WTC11 (cell line): Measurements from ENCODE around the gene TCF7L2. TPM values are rescaled to one million over a fixed set of nuclear protein-coding genes. Genes with fewer than 3 reads are reported as not detected.

ENCODE experiments used
- ATAC-seq: fragments of 200-7000 bp; cut with Tn5 transposase; 2 replicates; pipeline ENCODE4 v1.10.0; 2021; ENCODE audit warnings: mild to moderate bottlenecking, moderate library complexity
- CTCF ChIA-PET: fragments of 300-600 bp; sonication (Branson Sonifier 250); formaldehyde crosslinking; loops from one replicate; lab custom pipeline; 2021; ENCODE audit warnings: antibody characterized with exemption; lab: Charles Lee
- POLR2A ChIA-PET: fragments of 350-600 bp; sonication (Branson Sonifier 250); formaldehyde crosslinking; loops from one replicate; lab custom pipeline; 2021; ENCODE audit warnings: antibody characterized with exemption; lab: Charles Lee
- DNase-seq: peaks from one replicate; pipeline ENCODE4 v3.0.0; 2021; ENCODE audit warnings: low spot score
- H3K27ac Mint-ChIP-seq: 2 replicates; pipeline ENCODE4 v1.8.0; 2021; ENCODE audit warnings: mixed read lengths
- H3K27me3 Mint-ChIP-seq: 2 replicates; pipeline ENCODE4 v1.8.0; 2021; ENCODE audit warnings: low read depth, mild to moderate bottlenecking, moderate library complexity, mixed read lengths
- H3K36me3 Mint-ChIP-seq: 2 replicates; pipeline ENCODE4 v1.8.0; 2021; ENCODE audit warnings: mixed read lengths
- H3K4me1 Mint-ChIP-seq: 2 replicates; pipeline ENCODE4 v1.8.0; 2022; ENCODE audit warnings: mixed read lengths
- H3K4me3 Mint-ChIP-seq: 2 replicates; pipeline ENCODE4 v1.8.0; 2021; ENCODE audit warnings: mild to moderate bottlenecking, moderate library complexity, mixed read lengths
- H3K9me3 Mint-ChIP-seq: 2 replicates; pipeline ENCODE4 v1.8.0; 2021; ENCODE audit warnings: mixed read lengths
- ATF1 ChIP-seq: sonication (generic); formaldehyde crosslinking; IDR thresholded peaks from 2 replicates; pipeline ENCODE4 v1.8.1; 2023; ENCODE audit warnings: mild to moderate bottlenecking, moderate library complexity, missing genetic modification reagents
- CBFB ChIP-seq: sonication (generic); formaldehyde crosslinking; IDR thresholded peaks from 2 replicates; pipeline ENCODE4 v1.8.1; 2022; ENCODE audit warnings: mild to moderate bottlenecking, low read depth, missing genetic modification reagents
- CDX4 ChIP-seq: fragments of 250-450 bp; sonication (Bioruptor Pico); IDR thresholded peaks from 2 replicates; pipeline ENCODE4 v1.9.0; 2021; ENCODE audit warnings: moderate library complexity, mild to moderate bottlenecking, inconsistent platforms, borderline replicate concordance
- EMX1 ChIP-seq: fragments of 250-450 bp; sonication (Bioruptor Pico); IDR thresholded peaks from 2 replicates; pipeline ENCODE4 v1.8.0; 2021; ENCODE audit warnings: mild to moderate bottlenecking
- ESRRA ChIP-seq: sonication (generic); formaldehyde crosslinking; IDR thresholded peaks from 2 replicates; pipeline ENCODE4 v1.8.1; 2022; ENCODE audit warnings: mild to moderate bottlenecking, missing genetic modification reagents, borderline replicate concordance
- FOXK1 ChIP-seq: sonication (generic); formaldehyde crosslinking; IDR thresholded peaks from 2 replicates; pipeline ENCODE4 v1.8.0; 2022; ENCODE audit warnings: mild to moderate bottlenecking, moderate library complexity, missing genetic modification reagents
- GTF2I ChIP-seq: fragments of 250-450 bp; sonication (Bioruptor Pico); conservative IDR thresholded peaks from 2 replicates; pipeline ENCODE4 v1.4.0; 2021; ENCODE audit warnings: mild to moderate bottlenecking
- JAZF1 ChIP-seq: fragments of 250-450 bp; sonication (Bioruptor Pico); IDR thresholded peaks from 2 replicates; pipeline ENCODE4 v1.9.0; 2021; ENCODE audit warnings: moderate library complexity, mild to moderate bottlenecking, inconsistent platforms
- KAT7 ChIP-seq: sonication (generic); formaldehyde crosslinking; IDR thresholded peaks from 2 replicates; pipeline ENCODE4 v1.8.1; 2023; ENCODE audit warnings: missing genetic modification reagents, mild to moderate bottlenecking, borderline replicate concordance
- NFATC4 ChIP-seq: fragments of 250-450 bp; sonication (Bioruptor Pico); IDR thresholded peaks from 2 replicates; pipeline ENCODE4 v1.9.0; 2021; ENCODE audit warnings: mild to moderate bottlenecking
- OVOL2 ChIP-seq: fragments of 250-450 bp; sonication (Bioruptor Pico); IDR thresholded peaks from 2 replicates; pipeline ENCODE4 v1.9.0; 2021; ENCODE audit warnings: mild to moderate bottlenecking, borderline replicate concordance
- SMAD3 ChIP-seq: sonication (generic); formaldehyde crosslinking; IDR thresholded peaks from 2 replicates; pipeline ENCODE4 v1.8.0; 2022; ENCODE audit warnings: missing genetic modification reagents, mild to moderate bottlenecking, borderline replicate concordance
- STAT6 ChIP-seq: sonication (generic); formaldehyde crosslinking; conservative IDR thresholded peaks from 2 replicates; pipeline ENCODE4 v1.8.1; 2023; ENCODE audit warnings: mild to moderate bottlenecking, low read depth, missing genetic modification reagents, moderate library complexity
- TCF7 ChIP-seq: sonication (generic); formaldehyde crosslinking; IDR thresholded peaks from 2 replicates; pipeline ENCODE4 v1.8.0; 2022; ENCODE audit warnings: mild to moderate bottlenecking, low read depth, missing genetic modification reagents, moderate library complexity
- TEAD1 ChIP-seq: sonication (generic); formaldehyde crosslinking; IDR thresholded peaks from 2 replicates; pipeline ENCODE4 v1.8.0; 2022; ENCODE audit warnings: mild to moderate bottlenecking, missing genetic modification reagents
- ZNF232 ChIP-seq: sonication (generic); formaldehyde crosslinking; IDR thresholded peaks from 2 replicates; pipeline ENCODE4 v1.8.0; 2022; ENCODE audit warnings: mild to moderate bottlenecking, missing genetic modification reagents
- ZNF396 ChIP-seq: fragments of 250-450 bp; sonication (Bioruptor Pico); IDR thresholded peaks from 2 replicates; pipeline ENCODE4 v1.8.0; 2021; ENCODE audit warnings: mild to moderate bottlenecking, moderate library complexity, borderline replicate concordance
- ZNF423 ChIP-seq: fragments of 250-450 bp; sonication (Bioruptor Pico); IDR thresholded peaks from 2 replicates; pipeline ENCODE4 v2.1.2; 2022; ENCODE audit warnings: mild to moderate bottlenecking, moderate library complexity
- total RNA-seq: library from RNA; stranded (reverse); gene quantifications from 3 replicates; pipeline ENCODE4 v1.2.3, GENCODE V29; 2021
- TF ChIP-seq, protein P1 (sequence below): sonication (generic); formaldehyde crosslinking; IDR thresholded peaks from 2 replicates; pipeline ENCODE4 v1.8.1; 2022; ENCODE audit warnings: low read depth, missing genetic modification reagents, borderline replicate concordance
- TF ChIP-seq, protein P2 (sequence below): sonication (generic); formaldehyde crosslinking; IDR thresholded peaks from 2 replicates; pipeline ENCODE4 v1.8.0; 2022; ENCODE audit warnings: mild to moderate bottlenecking, missing genetic modification reagents
- TF ChIP-seq, protein P3 (sequence below): fragments of 250-450 bp; sonication (Bioruptor Pico); IDR thresholded peaks from 2 replicates; pipeline ENCODE4 v1.8.0; 2021; ENCODE audit warnings: mild to moderate bottlenecking
- TF ChIP-seq, protein P4 (sequence below): sonication (generic); formaldehyde crosslinking; IDR thresholded peaks from 2 replicates; pipeline ENCODE4 v1.8.0; 2023; ENCODE audit warnings: mild to moderate bottlenecking, missing genetic modification reagents
- TF ChIP-seq, protein P5 (sequence below): sonication (generic); formaldehyde crosslinking; IDR thresholded peaks from 2 replicates; pipeline ENCODE4 v1.8.1; 2023; ENCODE audit warnings: mild to moderate bottlenecking, missing genetic modification reagents

TCF7L2 gene
- total RNA-seq, 1 experiment from 2014 or later = 44.5 TPM

DNA sequence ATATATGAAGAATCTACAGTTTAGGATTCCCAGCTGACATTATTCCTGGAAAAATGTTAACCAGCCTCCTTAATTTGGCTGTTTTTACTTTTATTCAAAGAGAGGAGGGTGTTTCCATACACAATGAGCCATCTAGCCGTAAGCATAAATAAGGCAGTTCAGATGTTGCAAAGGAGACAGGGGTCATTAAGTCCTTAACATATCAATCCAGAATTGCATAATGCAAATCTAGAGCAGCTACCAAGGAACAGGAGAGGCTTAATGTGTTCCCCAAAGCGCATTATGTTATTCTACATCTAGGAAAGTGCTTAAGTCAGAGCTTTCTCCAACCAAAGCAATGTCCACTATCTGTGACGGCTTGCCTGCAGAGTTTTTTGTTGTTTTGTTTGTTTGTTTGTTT lies 32.4 kb upstream of the TCF7L2 start (continued):
- TF ChIP-seq FOXK1 (CRISPR knock-in tag) (no peak), CBFB (CRISPR knock-in tag) (no peak), CDX4 (CRISPR knock-in tag) (no peak), KAT7 (CRISPR knock-in tag) (no peak)
- TF ChIP-seq, protein P1, sequence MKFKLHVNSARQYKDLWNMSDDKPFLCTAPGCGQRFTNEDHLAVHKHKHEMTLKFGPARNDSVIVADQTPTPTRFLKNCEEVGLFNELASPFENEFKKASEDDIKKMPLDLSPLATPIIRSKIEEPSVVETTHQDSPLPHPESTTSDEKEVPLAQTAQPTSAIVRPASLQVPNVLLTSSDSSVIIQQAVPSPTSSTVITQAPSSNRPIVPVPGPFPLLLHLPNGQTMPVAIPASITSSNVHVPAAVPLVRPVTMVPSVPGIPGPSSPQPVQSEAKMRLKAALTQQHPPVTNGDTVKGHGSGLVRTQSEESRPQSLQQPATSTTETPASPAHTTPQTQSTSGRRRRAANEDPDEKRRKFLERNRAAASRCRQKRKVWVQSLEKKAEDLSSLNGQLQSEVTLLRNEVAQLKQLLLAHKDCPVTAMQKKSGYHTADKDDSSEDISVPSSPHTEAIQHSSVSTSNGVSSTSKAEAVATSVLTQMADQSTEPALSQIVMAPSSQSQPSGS = no peak

GRCh38 chr10:112918771-112919170 lies 31.3 kb upstream of the TCF7L2 start:
- Mint-ChIP-seq H3K9me3 (no peaks in the 10 kb centered on the region), H3K4me3 (no peak overlapping the region), H3K27me3 (peaks cover 75% of the 10 kb centered on the region), H3K4me1 (peaks cover 42% of the 10 kb centered on the region), H3K36me3 (no peaks in the 10 kb centered on the region), H3K27ac (no peak overlapping the region)
- ChIA-PET CTCF (interaction anchor here (0.8 kb wide), 1 partner anchor 121 kb away, joined by 3 read pairs; no protein-coding TSS in a partner anchor), POLR2A (no interaction called here)
- DNase-seq (no peak), ATAC-seq (peak; percentile 49)
- TF ChIP-seq GTF2I (CRISPR knock-in tag) = no peak
- no peak for TF ChIP-seq SMAD3 (CRISPR knock-in tag)
- TF ChIP-seq, protein P2, sequence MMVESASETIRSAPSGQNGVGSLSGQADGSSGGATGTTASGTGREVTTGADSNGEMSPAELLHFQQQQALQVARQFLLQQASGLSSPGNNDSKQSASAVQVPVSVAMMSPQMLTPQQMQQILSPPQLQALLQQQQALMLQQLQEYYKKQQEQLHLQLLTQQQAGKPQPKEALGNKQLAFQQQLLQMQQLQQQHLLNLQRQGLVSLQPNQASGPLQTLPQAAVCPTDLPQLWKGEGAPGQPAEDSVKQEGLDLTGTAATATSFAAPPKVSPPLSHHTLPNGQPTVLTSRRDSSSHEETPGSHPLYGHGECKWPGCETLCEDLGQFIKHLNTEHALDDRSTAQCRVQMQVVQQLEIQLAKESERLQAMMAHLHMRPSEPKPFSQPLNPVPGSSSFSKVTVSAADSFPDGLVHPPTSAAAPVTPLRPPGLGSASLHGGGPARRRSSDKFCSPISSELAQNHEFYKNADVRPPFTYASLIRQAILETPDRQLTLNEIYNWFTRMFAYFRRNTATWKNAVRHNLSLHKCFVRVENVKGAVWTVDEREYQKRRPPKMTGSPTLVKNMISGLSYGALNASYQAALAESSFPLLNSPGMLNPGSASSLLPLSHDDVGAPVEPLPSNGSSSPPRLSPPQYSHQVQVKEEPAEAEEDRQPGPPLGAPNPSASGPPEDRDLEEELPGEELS (CRISPR knock-in tag) = no peak
- no peak for TF ChIP-seq JAZF1 (CRISPR knock-in tag)
- TF ChIP-seq EMX1 (CRISPR knock-in tag) = no peak
- TF ChIP-seq, protein P3, sequence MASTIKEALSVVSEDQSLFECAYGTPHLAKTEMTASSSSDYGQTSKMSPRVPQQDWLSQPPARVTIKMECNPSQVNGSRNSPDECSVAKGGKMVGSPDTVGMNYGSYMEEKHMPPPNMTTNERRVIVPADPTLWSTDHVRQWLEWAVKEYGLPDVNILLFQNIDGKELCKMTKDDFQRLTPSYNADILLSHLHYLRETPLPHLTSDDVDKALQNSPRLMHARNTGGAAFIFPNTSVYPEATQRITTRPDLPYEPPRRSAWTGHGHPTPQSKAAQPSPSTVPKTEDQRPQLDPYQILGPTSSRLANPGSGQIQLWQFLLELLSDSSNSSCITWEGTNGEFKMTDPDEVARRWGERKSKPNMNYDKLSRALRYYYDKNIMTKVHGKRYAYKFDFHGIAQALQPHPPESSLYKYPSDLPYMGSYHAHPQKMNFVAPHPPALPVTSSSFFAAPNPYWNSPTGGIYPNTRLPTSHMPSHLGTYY (CRISPR knock-in tag) = no peak
- no peak for TF ChIP-seq TEAD1 (CRISPR knock-in tag)
- no peak for TF ChIP-seq TCF7 (CRISPR knock-in tag)
- TF ChIP-seq ESRRA = no peak
- TF ChIP-seq NFATC4 = no peak
- TF ChIP-seq, protein P4, sequence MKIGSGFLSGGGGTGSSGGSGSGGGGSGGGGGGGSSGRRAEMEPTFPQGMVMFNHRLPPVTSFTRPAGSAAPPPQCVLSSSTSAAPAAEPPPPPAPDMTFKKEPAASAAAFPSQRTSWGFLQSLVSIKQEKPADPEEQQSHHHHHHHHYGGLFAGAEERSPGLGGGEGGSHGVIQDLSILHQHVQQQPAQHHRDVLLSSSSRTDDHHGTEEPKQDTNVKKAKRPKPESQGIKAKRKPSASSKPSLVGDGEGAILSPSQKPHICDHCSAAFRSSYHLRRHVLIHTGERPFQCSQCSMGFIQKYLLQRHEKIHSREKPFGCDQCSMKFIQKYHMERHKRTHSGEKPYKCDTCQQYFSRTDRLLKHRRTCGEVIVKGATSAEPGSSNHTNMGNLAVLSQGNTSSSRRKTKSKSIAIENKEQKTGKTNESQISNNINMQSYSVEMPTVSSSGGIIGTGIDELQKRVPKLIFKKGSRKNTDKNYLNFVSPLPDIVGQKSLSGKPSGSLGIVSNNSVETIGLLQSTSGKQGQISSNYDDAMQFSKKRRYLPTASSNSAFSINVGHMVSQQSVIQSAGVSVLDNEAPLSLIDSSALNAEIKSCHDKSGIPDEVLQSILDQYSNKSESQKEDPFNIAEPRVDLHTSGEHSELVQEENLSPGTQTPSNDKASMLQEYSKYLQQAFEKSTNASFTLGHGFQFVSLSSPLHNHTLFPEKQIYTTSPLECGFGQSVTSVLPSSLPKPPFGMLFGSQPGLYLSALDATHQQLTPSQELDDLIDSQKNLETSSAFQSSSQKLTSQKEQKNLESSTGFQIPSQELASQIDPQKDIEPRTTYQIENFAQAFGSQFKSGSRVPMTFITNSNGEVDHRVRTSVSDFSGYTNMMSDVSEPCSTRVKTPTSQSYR (CRISPR knock-in tag) = no peak
- TF ChIP-seq STAT6 = no peak
- no peak for TF ChIP-seq ATF1 (CRISPR knock-in tag)
- TF ChIP-seq ZNF423 (CRISPR knock-in tag) = no peak
- TF ChIP-seq FOXK1 (CRISPR knock-in tag) = no peak
- TF ChIP-seq ZNF232 = no peak
- TF ChIP-seq ZNF396 = no peak
- TF ChIP-seq OVOL2 = no peak
- TF ChIP-seq, protein P5, sequence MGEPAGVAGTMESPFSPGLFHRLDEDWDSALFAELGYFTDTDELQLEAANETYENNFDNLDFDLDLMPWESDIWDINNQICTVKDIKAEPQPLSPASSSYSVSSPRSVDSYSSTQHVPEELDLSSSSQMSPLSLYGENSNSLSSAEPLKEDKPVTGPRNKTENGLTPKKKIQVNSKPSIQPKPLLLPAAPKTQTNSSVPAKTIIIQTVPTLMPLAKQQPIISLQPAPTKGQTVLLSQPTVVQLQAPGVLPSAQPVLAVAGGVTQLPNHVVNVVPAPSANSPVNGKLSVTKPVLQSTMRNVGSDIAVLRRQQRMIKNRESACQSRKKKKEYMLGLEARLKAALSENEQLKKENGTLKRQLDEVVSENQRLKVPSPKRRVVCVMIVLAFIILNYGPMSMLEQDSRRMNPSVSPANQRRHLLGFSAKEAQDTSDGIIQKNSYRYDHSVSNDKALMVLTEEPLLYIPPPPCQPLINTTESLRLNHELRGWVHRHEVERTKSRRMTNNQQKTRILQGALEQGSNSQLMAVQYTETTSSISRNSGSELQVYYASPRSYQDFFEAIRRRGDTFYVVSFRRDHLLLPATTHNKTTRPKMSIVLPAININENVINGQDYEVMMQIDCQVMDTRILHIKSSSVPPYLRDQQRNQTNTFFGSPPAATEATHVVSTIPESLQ (CRISPR knock-in tag) = no peak
